ENCODE measurements around the gene SAMD4A.

Gene SAMD4A

DNA sequence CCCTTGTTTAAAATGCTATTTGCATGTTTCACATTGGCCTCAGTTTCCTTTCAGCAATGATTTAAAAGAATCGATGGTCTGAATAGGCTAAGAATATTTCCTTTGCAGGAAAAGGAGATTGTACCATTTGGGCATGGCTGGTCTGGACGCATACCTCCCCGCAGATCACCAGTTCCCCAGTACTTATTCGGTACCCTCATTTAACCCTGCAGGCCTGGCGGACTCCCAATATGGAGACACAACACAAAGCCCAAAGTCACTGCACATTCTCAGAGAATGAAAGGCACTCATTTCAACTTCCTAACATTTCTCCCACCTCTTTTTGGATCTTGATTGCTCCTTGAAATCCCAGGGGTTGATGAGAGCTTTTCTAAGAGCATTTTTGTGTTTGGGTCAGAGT lies 182.8 kb downstream of the SAMD4A start:
- TF ChIP-seq FOXM1 (IDR thresholded peaks at IDR 0.05; ENCODE audit: borderline replicate concordance, low read depth) (no peak), EP300 (IDR thresholded peaks at IDR 0.05; ENCODE audit: borderline replicate concordance) (no peak), NFIC (IDR thresholded peaks at IDR 0.05) (no peak), TAF1 (IDR thresholded peaks at IDR 0.05; ENCODE audit: low read depth) (no peak), ZBTB7A (IDR thresholded peaks at IDR 0.05; ENCODE audit: low read depth) (no peak), CREB1 (IDR thresholded peaks at IDR 0.05; ENCODE audit: low read depth) (no peak), EGR1 (IDR thresholded peaks at IDR 0.05) (no peak), RAD21 (IDR thresholded peaks at IDR 0.05; ENCODE audit: low read depth) (no peak), CEBPB (IDR thresholded peaks at IDR 0.05) (no peak), TCF12 (IDR thresholded peaks at IDR 0.05; ENCODE audit: low read depth) (no peak)
- TF ChIP-seq, protein P1, sequence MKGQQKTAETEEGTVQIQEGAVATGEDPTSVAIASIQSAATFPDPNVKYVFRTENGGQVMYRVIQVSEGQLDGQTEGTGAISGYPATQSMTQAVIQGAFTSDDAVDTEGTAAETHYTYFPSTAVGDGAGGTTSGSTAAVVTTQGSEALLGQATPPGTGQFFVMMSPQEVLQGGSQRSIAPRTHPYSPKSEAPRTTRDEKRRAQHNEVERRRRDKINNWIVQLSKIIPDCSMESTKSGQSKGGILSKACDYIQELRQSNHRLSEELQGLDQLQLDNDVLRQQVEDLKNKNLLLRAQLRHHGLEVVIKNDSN (IDR thresholded peaks at IDR 0.05) = no peak
- TF ChIP-seq, protein P2, sequence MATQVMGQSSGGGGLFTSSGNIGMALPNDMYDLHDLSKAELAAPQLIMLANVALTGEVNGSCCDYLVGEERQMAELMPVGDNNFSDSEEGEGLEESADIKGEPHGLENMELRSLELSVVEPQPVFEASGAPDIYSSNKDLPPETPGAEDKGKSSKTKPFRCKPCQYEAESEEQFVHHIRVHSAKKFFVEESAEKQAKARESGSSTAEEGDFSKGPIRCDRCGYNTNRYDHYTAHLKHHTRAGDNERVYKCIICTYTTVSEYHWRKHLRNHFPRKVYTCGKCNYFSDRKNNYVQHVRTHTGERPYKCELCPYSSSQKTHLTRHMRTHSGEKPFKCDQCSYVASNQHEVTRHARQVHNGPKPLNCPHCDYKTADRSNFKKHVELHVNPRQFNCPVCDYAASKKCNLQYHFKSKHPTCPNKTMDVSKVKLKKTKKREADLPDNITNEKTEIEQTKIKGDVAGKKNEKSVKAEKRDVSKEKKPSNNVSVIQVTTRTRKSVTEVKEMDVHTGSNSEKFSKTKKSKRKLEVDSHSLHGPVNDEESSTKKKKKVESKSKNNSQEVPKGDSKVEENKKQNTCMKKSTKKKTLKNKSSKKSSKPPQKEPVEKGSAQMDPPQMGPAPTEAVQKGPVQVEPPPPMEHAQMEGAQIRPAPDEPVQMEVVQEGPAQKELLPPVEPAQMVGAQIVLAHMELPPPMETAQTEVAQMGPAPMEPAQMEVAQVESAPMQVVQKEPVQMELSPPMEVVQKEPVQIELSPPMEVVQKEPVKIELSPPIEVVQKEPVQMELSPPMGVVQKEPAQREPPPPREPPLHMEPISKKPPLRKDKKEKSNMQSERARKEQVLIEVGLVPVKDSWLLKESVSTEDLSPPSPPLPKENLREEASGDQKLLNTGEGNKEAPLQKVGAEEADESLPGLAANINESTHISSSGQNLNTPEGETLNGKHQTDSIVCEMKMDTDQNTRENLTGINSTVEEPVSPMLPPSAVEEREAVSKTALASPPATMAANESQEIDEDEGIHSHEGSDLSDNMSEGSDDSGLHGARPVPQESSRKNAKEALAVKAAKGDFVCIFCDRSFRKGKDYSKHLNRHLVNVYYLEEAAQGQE (IDR thresholded peaks at IDR 0.05; ENCODE audit: low read depth) = no peak

DNA sequence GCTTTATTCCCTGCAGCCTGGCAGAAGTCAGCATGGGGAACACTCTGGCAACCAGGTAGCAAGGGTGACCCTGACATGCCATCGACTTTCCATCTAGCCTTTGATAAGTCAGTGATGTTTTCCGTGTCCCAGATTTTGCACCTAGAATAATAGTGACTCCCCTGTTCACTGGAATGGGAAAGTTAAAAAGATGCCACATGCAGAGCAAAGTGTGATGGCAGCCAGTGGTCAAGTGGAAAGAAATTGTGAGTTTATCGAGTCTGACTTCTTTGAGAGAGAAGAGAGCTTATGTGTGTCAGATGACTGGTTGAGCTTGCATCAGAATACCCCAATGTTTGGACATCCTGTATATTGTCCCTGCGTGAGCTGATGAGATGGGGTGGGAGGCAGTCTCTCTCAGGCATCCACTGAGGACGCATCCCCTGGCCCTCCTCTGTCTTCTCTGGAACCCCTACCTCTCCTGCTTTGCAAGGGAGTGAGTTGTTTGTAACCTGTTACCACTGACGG lies 187.2 kb downstream of the SAMD4A start:
- TF ChIP-seq TCF12 (IDR thresholded peaks at IDR 0.05; ENCODE audit: low read depth) = no peak
- TF ChIP-seq, protein P1 (IDR thresholded peaks at IDR 0.05) = no peak
- no peak for TF ChIP-seq CEBPB (IDR thresholded peaks at IDR 0.05)
- TF ChIP-seq TEAD4 (IDR thresholded peaks at IDR 0.05) = no peak
- TF ChIP-seq YY1 (IDR thresholded peaks at IDR 0.05; ENCODE audit: low read depth) = no peak
- TF ChIP-seq TAF1 (IDR thresholded peaks at IDR 0.05; ENCODE audit: low read depth) = no peak
- TF ChIP-seq CREB1 (IDR thresholded peaks at IDR 0.05; ENCODE audit: low read depth) = no peak
- no peak for TF ChIP-seq EGR1 (IDR thresholded peaks at IDR 0.05)
- TF ChIP-seq, protein P3, sequence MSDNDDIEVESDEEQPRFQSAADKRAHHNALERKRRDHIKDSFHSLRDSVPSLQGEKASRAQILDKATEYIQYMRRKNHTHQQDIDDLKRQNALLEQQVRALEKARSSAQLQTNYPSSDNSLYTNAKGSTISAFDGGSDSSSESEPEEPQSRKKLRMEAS (IDR thresholded peaks at IDR 0.05) = no peak
- TF ChIP-seq RAD21 (IDR thresholded peaks at IDR 0.05; ENCODE audit: low read depth) = no peak
- no peak for TF ChIP-seq ZBTB7A (IDR thresholded peaks at IDR 0.05; ENCODE audit: low read depth)
- no peak for TF ChIP-seq EP300 (IDR thresholded peaks at IDR 0.05; ENCODE audit: borderline replicate concordance)
- TF ChIP-seq FOXM1 (IDR thresholded peaks at IDR 0.05; ENCODE audit: borderline replicate concordance, low read depth) = no peak

DNA sequence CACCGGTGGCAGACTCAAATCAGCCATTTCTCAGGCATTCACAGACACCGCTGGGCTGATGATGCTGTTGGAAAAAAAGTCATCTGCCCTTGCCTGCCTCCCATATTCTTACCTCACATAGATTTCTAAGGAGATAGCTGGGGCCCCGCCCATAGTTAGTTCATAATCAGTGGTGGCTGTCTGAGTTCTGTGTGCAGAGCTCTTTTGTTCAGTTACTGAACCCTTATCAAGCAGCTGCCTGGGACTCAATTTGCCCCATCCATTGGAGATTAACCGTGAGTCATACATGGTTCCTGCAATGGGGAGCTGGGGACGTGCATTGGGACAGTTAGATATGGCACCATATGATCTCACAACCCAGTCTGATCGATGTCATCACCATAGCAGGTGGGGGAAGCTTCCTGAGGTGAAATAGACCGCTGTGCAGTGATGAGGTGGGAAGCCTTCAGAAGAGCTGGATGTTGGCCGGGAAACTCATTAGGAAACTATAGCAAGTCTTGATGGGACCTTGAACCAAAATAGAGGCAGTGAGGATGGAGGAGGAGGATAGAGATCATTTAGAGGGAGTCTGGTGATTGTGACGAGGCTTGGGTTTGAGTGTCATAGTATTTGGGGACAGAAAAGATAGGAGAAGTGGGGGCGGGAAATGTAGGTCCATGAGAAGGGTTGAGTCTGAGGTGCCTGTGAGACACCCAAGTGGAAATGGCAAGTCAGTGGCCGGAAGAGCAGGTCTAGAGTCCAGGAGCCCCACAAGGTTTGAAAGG lies 187.9 kb downstream of the SAMD4A start:
- TF ChIP-seq EGR1 (IDR thresholded peaks at IDR 0.05) (no peak), NFIC (IDR thresholded peaks at IDR 0.05) (no peak)
- TF ChIP-seq, protein P3 (IDR thresholded peaks at IDR 0.05) = no peak

DNA sequence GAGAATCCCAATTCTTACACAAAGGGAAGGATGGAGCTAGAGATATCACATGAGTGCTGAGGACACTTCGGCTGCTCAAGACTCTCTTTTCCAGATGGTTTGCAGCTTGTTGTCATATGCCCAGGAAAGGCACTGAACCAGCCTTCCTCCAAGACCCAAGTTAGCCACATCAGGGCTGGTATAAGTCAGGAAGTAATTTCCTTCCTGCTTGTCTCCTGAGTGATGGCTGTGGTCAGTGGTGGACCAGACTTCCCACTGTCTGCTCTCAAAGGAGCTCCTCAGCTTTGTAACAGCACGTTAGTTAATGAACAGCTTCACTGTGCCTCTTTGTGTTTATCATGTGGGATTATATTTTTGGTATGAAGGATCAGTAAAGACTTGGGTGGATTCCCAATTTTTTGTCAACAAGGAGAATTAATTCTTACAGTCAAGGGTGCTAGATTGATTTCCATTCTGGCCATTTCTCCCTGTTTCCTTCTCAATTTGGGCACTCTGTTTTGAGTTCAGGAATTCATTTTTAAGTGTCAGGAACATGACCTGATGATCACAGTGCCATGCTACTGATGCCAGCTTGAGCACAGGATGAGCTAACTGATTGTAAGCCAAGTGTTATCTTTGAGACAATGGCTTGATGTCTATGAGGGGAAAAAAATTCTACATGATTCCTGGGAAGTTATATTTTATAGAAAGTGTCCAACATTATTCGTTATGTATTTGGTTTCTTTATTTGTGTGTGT lies 189.9 kb downstream of the SAMD4A start:
- no peak for TF ChIP-seq TCF12 (IDR thresholded peaks at IDR 0.05; ENCODE audit: low read depth)
- TF ChIP-seq FOXM1 (IDR thresholded peaks at IDR 0.05; ENCODE audit: borderline replicate concordance, low read depth) = no peak
- TF ChIP-seq CREB1 (IDR thresholded peaks at IDR 0.05; ENCODE audit: low read depth) = no peak
- no peak for TF ChIP-seq TAF1 (IDR thresholded peaks at IDR 0.05; ENCODE audit: low read depth)
- TF ChIP-seq NFIC (IDR thresholded peaks at IDR 0.05) = no peak
- TF ChIP-seq YY1 (IDR thresholded peaks at IDR 0.05; ENCODE audit: low read depth) = no peak

DNA sequence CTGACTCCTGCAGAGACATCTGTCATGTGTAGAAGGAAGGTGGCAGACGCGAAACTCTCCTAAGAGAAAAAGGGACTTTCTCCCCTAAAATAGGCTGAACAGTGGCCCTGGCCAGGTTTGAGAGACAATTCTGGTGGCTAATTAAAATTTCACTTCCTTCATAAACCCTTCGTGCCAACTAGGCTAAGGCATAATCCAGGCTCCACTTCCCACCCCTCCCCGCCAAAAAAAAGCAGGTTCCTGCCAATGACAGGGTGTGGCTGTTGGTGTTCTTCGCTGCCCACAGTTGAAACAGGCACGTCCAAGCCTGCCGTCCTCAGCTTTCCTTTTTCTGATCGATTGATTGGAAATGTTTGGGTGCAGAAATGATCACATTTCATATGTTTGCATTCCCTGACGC lies 191.1 kb downstream of the SAMD4A start:
- TF ChIP-seq, protein P1 (IDR thresholded peaks at IDR 0.05) = no peak

DNA sequence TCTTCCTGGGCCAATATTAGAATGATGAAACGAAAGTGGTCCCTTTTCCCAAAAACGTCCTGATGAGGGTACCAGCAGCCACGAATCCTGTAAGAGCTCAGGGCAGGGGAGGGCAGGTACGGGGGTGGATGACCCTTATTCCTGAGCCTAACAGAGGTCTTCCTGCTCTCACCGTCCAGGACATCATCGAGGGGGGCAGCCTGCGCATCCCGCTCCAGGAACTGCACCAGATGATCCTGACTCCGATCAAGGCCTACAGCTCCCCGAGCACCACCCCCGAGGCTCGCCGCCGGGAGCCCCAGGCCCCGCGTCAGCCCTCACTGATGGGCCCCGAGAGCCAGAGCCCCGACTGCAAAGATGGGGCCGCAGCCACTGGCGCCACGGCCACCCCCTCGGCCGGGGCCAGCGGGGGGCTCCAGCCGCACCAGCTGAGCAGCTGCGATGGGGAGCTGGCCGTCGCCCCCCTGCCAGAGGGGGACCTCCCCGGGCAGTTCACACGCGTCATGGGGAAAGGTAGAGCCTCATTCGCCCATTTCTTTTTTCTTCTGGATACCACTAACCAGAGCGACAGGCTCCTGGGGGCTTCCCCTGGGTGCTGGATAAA lies 193.2 kb downstream of the SAMD4A start:
- TF ChIP-seq RAD21 (IDR thresholded peaks at IDR 0.05; ENCODE audit: low read depth) = no peak
- TF ChIP-seq, protein P2 (IDR thresholded peaks at IDR 0.05; ENCODE audit: low read depth) = no peak

Measured in Ishikawa (cell line).